ENCODE data around the gene ASXL3. TPM values are rescaled to one million over a fixed set of nuclear protein-coding genes. Genes with fewer than 3 reads are reported as not detected.

Gene ASXL3
- total RNA-seq, 4 donors from 2014 or later: 0.13 to 0.62 (median 0.41) TPM

- DNase-seq (ENCODE audit: low spot score in 2 of 2): no peak
- WGBS, 2 donors: 85 to 86% methylated on average over 8 of the region's 8 CpGs
- intact Hi-C loops (cut with DNase I; ENCODE audit: low total_unique reads): no loop called here
- H3K4me3 ChIP-seq (ENCODE audit: low read depth, poor library complexity, severe bottlenecking): no peak overlapping the region
- TF ChIP-seq POLR2A (IDR thresholded peaks at IDR 0.05): no peak
- TF ChIP-seq CTCF (IDR thresholded peaks at IDR 0.05): no peak
These were observed 167.3 kb downstream of the ASXL3 start for GRCh38 chr18:33745151-33745795.

- TF ChIP-seq CTCF (IDR thresholded peaks at IDR 0.05) (no peak), POLR2A (IDR thresholded peaks at IDR 0.05) (no peak)
- no peak overlapping the region for H3K4me3 ChIP-seq (ENCODE audit: low read depth, poor library complexity, severe bottlenecking)
- intact Hi-C loops (cut with DNase I; ENCODE audit: low total_unique reads): no loop called here
- WGBS, 2 donors: 86 to 89% methylated on average over 16 of the region's 16 CpGs
- DNase-seq (ENCODE audit: low spot score in 2 of 2): no peak
These were observed 168.0 kb downstream of the ASXL3 start for GRCh38 chr18:33745871-33746545.

- 54 to 63% methylated on average over 9 of the region's 9 CpGs for WGBS, 2 donors
- intact Hi-C loops (cut with DNase I; ENCODE audit: low total_unique reads): no loop called here
- no peak overlapping the region for H3K4me3 ChIP-seq (ENCODE audit: low read depth, poor library complexity, severe bottlenecking)
- no peak for TF ChIP-seq CTCF (IDR thresholded peaks at IDR 0.05)
- no peak for TF ChIP-seq POLR2A (IDR thresholded peaks at IDR 0.05)
- no peak for DNase-seq (ENCODE audit: low spot score in 2 of 2)
These were observed 171.8 kb downstream of the ASXL3 start for GRCh38 chr18:33749834-33750233.

- 64 to 65% methylated on average over 3 of the region's 3 CpGs for WGBS, 2 donors
- no peak for TF ChIP-seq CTCF (IDR thresholded peaks at IDR 0.05)
- no peak for TF ChIP-seq POLR2A (IDR thresholded peaks at IDR 0.05)
- DNase-seq (ENCODE audit: low spot score in 2 of 2): no peak
- intact Hi-C loops (cut with DNase I; ENCODE audit: low total_unique reads): no loop called here
- H3K4me3 ChIP-seq (ENCODE audit: low read depth, poor library complexity, severe bottlenecking): no peak overlapping the region
These were observed 172.3 kb downstream of the ASXL3 start for GRCh38 chr18:33750366-33750765.

DNA sequence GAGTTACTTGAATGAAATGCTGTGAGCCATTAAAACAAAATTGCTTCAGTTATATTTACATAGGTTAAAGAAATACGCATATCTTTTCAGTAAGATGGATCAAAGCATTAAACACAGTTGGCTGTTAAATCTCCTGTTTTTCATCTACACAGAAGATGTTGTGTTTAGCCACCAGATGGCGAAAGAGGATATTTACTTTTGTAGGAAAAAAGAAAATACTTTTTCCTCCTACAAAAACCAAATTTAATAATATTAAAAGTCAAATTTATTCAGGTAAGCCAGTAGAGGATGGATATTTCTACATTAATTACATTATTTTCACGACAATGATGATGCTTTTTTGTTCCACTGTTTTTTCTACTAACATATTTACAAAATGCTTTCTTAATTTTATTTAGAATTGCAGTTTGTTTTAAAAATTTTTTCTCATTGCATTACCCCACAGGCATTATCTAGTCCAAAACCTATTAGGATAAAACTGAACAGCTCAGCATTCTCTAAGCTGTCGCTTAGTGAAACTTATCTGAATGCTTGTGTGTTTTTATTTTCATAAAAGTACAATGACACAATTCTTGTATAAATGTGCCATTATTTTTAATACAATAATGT is 173.7 kb downstream of the ASXL3 start:
- intact Hi-C loops (cut with DNase I; ENCODE audit: low total_unique reads): no loop called here
- no peak for DNase-seq (ENCODE audit: low spot score in 2 of 2)
- TF ChIP-seq CTCF (IDR thresholded peaks at IDR 0.05): no peak
- no peak for TF ChIP-seq POLR2A (IDR thresholded peaks at IDR 0.05)
- WGBS, 2 donors: 26 to 30% methylated on average over 4 of the region's 4 CpGs
- H3K4me3 ChIP-seq (ENCODE audit: low read depth, poor library complexity, severe bottlenecking): no peak overlapping the region
